Fibroblast of lung (primary cell): ENCODE data around the gene RASIP1.

Source experiments
- EZH2 ChIP-seq: IDR thresholded peaks from 2 replicates; pipeline ENCODE4 v1.5.1; 2012; ENCODE audit warnings: low read length, control low read depth, mild to moderate bottlenecking; ENCODE audit errors: missing control alignments
- TF ChIP-seq, protein P1 (sequence below), 2 donors: IDR thresholded peaks in 1 of 2; conservative IDR thresholded peaks in 1 of 2; 1 replicate in 1 of 2; 2 replicates in 1 of 2; pipeline ENCODE4 v1.5.1; 2011 to 2012; ENCODE audit warnings: low read length in 2 of 2, control low read depth in 1 of 2, inconsistent platforms in 1 of 2, low read depth in 1 of 2, mild to moderate bottlenecking in 1 of 2

DNA sequence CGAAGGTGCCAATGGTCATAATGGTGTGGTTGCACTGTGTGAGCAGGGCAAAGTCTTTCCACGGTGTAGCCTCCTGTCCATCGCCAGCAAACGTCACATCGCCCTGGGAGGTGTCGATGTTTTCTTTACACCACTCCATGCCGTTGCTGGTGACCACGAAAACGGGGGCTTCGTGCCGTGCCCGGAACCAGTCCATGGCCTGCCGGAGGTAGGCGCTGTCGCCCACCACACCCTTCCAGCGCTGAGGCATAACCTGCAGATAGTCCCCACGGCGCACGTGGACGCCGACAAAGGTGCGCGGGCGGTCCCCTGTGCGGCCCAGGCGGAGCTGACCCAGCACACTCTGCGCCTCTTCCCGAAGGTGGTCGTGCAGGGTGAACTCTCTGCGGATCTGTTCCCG is 9.9 kb upstream of the RASIP1 start:
- TF ChIP-seq EZH2: no peak
- TF ChIP-seq, protein P1, sequence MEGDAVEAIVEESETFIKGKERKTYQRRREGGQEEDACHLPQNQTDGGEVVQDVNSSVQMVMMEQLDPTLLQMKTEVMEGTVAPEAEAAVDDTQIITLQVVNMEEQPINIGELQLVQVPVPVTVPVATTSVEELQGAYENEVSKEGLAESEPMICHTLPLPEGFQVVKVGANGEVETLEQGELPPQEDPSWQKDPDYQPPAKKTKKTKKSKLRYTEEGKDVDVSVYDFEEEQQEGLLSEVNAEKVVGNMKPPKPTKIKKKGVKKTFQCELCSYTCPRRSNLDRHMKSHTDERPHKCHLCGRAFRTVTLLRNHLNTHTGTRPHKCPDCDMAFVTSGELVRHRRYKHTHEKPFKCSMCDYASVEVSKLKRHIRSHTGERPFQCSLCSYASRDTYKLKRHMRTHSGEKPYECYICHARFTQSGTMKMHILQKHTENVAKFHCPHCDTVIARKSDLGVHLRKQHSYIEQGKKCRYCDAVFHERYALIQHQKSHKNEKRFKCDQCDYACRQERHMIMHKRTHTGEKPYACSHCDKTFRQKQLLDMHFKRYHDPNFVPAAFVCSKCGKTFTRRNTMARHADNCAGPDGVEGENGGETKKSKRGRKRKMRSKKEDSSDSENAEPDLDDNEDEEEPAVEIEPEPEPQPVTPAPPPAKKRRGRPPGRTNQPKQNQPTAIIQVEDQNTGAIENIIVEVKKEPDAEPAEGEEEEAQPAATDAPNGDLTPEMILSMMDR (conservative IDR thresholded peaks at IDR 0.05 in 1 of 2, IDR thresholded peaks at IDR 0.05 in 1 of 2; ENCODE audit: low read depth in 1 of 2, low read length in 2 of 2): no peak
